Tibial artery (tissue), 4 donors: ENCODE data around the gene BICC1.

Source experiments
- DNase-seq, 2 donors: peaks; one replicate each; pipeline ENCODE4 v3.0.0-alpha.2; 2019
- H3K27ac ChIP-seq, 2 donors: fragments of 200-600 bp; sonication (generic) in 1 of 2; 1 replicate in 1 of 2; 2 replicates in 1 of 2; pipeline ENCODE4 v1.5.1; 2018 to 2019; ENCODE audit warnings: mild to moderate bottlenecking in 1 of 2
- H3K27me3 ChIP-seq, 2 donors: fragments of 200-600 bp; sonication (generic) in 1 of 2; one replicate each; pipeline versions ENCODE4 v1.5.1 to v1.6.0; 2016 to 2019
- H3K36me3 ChIP-seq, 3 donors: fragments of 200-600 bp; sonication (generic) in 2 of 3; one replicate each; pipeline ENCODE4 v1.5.1; 2016 to 2019; ENCODE audit warnings: mild to moderate bottlenecking in 2 of 3
- H3K4me1 ChIP-seq, 4 donors: fragments of 200-600 bp; sonication (generic) in 2 of 4; 1 replicate in 3 of 4; 2 replicates in 1 of 4; pipeline ENCODE4 v1.5.1; 2016 to 2019
- H3K4me3 ChIP-seq, 2 donors: fragments of 200-600 bp; sonication (generic) in 1 of 2; 1 replicate in 1 of 2; 2 replicates in 1 of 2; pipeline ENCODE4 v1.5.1; 2018 to 2019; ENCODE audit warnings: mild to moderate bottlenecking in 2 of 2
- H3K9me3 ChIP-seq, 3 donors: fragments of 200-600 bp; sonication (generic) in 1 of 3; one replicate each; pipeline ENCODE4 v1.5.1; 2016 to 2019
- CTCF ChIP-seq, 2 experiments: fragments of 200-600 bp in 1 of 2; fragments of 450-650 bp in 1 of 2; IDR thresholded peaks; one replicate each; pipeline ENCODE4 v1.5.1; 2017 to 2019; ENCODE audit warnings: antibody characterized with exemption in 2 of 2, mild to moderate bottlenecking in 1 of 2, moderate library complexity in 1 of 2
- intact Hi-C: fragments of 100-400 bp; cut with DNase I; formaldehyde crosslinking; loops from one replicate; pipeline ENCODE4 v1.15.0; 2023; ENCODE audit warnings: low total_unique reads

Gene BICC1

DNA sequence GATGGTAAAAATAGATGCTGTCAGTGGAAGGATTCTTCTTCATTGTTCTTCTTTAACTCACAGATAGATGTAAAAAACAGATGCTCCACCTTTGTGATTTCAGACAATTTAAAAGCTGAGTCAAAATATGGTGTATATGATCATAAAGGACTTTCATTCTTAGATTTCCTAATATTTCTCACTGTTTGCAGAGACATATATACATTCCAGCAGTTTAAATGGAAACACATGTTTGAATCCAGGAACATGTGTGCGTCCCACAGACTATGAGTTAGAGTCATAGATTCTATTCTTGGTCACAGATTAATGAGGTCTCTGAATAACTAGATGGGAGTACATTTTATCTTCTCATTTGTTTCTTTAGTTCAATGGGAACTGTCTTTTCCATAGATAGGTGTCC, 109.6 kb downstream of the BICC1 start:
- no peak for DNase-seq
- Histone ChIP-seq H3K27me3 (no peaks in the 10 kb centered on the region), H3K27ac (no peak overlapping the region), H3K36me3 (no peaks in the 10 kb centered on the region), H3K9me3 (no peaks in the 10 kb centered on the region), H3K4me1 (peaks cover 0 to 9% (median 0%) of the 10 kb centered on the region in 4 donors), H3K4me3 (no peak overlapping the region)
- no peak for TF ChIP-seq CTCF (IDR thresholded peaks at IDR 0.05)
- intact Hi-C loops = no loop called here

- Histone ChIP-seq H3K9me3 (no peaks in the 10 kb centered on the region), H3K4me3 (no peak overlapping the region), H3K36me3 (no peaks in the 10 kb centered on the region), H3K27ac (no peak overlapping the region), H3K4me1 (peaks cover 0 to 9% (median 0%) of the 10 kb centered on the region in 4 donors), H3K27me3 (no peaks in the 10 kb centered on the region)
- DNase-seq = no peak
- intact Hi-C loops = no loop called here
- no peak for TF ChIP-seq CTCF (IDR thresholded peaks at IDR 0.05)
These were observed 112.4 kb downstream of the BICC1 start for GRCh38 chr10:58625070-58625469.

GRCh38 chr10:58627392-58627791, 114.7 kb downstream of the BICC1 start:
- no peak for DNase-seq
- Histone ChIP-seq H3K36me3 (no peaks in the 10 kb centered on the region), H3K9me3 (no peaks in the 10 kb centered on the region), H3K4me1 (peaks cover 0 to 7% (median 0%) of the 10 kb centered on the region in 4 donors), H3K4me3 (no peak overlapping the region), H3K27ac (no peak overlapping the region), H3K27me3 (no peaks in the 10 kb centered on the region)
- intact Hi-C loops = no loop called here
- TF ChIP-seq CTCF (IDR thresholded peaks at IDR 0.05) = no peak

DNA sequence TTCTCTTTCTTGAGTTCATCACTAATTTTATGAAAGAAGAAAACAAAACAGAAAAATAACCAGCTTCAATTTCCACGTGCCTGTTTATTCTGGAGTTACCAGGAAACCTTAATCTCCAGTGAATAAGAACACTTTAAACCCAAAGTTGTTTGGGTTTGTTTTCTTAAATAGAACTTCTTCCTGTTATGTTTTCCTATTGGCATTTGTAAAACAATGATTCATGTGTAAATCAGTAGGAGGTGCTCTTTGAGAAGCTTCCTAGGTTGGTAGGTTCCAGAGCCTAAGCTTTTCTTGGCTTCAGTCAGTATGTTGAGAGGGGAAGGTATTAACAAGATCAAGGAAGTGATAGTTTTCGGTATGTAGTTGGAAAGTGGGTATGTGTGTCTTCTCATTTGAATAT, 119.0 kb downstream of the BICC1 start:
- TF ChIP-seq CTCF (IDR thresholded peaks at IDR 0.05) = no peak
- peaks cover 0 to 7% (median 2%) of the 10 kb centered on the region in 4 donors for H3K4me1 ChIP-seq
- intact Hi-C loops = no loop called here
- no peaks in the 10 kb centered on the region for H3K9me3 ChIP-seq
- no peak overlapping the region for H3K4me3 ChIP-seq
- no peak overlapping the region for H3K27ac ChIP-seq
- no peaks in the 10 kb centered on the region for H3K36me3 ChIP-seq
- no peak for DNase-seq
- H3K27me3 ChIP-seq = no peaks in the 10 kb centered on the region

- no peaks in the 10 kb centered on the region for H3K27me3 ChIP-seq
- intact Hi-C loops = no loop called here
- H3K27ac ChIP-seq = no peak overlapping the region
- H3K4me3 ChIP-seq = no peak overlapping the region
- no peaks in the 10 kb centered on the region for H3K36me3 ChIP-seq
- DNase-seq = no peak
- H3K9me3 ChIP-seq = no peaks in the 10 kb centered on the region
- TF ChIP-seq CTCF (IDR thresholded peaks at IDR 0.05) = no peak
- H3K4me1 ChIP-seq = peaks cover 0 to 7% (median 2%) of the 10 kb centered on the region in 4 donors
These were observed 119.5 kb downstream of the BICC1 start for GRCh38 chr10:58632216-58632615.

GRCh38 chr10:58637352-58637751, 124.7 kb downstream of the BICC1 start:
- peaks cover 0 to 16% (median 5%) of the 10 kb centered on the region in 4 donors for H3K4me1 ChIP-seq
- DNase-seq = no peak
- no peaks in the 10 kb centered on the region for H3K27me3 ChIP-seq
- TF ChIP-seq CTCF (IDR thresholded peaks at IDR 0.05) = no peak
- H3K9me3 ChIP-seq = no peaks in the 10 kb centered on the region
- intact Hi-C loops = no loop called here
- peak overlapping the region in 1 of 2 donors; percentile 34 for H3K27ac ChIP-seq
- no peak overlapping the region for H3K4me3 ChIP-seq
- no peaks in the 10 kb centered on the region for H3K36me3 ChIP-seq
